Astrocyte (in vitro differentiated cells and primary cell): Measurements from ENCODE around the gene PDGFRA. TPM values are rescaled to one million over a fixed set of nuclear protein-coding genes. Genes with fewer than 3 reads are reported as not detected.

ENCODE experiments used
- DNase-seq: peaks from one replicate; pipeline ENCODE4 v3.0.0-alpha.2; 2010; ENCODE audit warnings: low read depth
- FAIRE-seq: peaks from 2 replicates; lab custom pipeline; 2011; peaks lifted over from hg19 to GRCh38; lab: Jason Lieb, UNC
- H2AFZ ChIP-seq: 2 replicates; pipeline ENCODE4 v1.6.0; 2012; ENCODE audit warnings: low read depth, low read length, inconsistent platforms
- H3K27ac ChIP-seq: 2 replicates; pipeline ENCODE4 v1.5.1; 2011; ENCODE audit warnings: low read depth, low read length, inconsistent platforms
- H3K27me3 ChIP-seq: 2 replicates; pipeline ENCODE4 v1.6.0; 2011; ENCODE audit warnings: low read length, inconsistent platforms; ENCODE audit not compliant: insufficient read depth
- H3K36me3 ChIP-seq: 2 replicates; pipeline ENCODE4 v1.5.1; 2011; ENCODE audit warnings: low read length, inconsistent platforms; ENCODE audit not compliant: insufficient read depth
- H3K4me1 ChIP-seq: 2 replicates; pipeline ENCODE4 v1.5.1; 2011; ENCODE audit warnings: low read length, inconsistent platforms; ENCODE audit not compliant: insufficient read depth
- H3K4me2 ChIP-seq: 2 replicates; pipeline ENCODE4 v1.6.0; 2012; ENCODE audit warnings: low read length, inconsistent platforms
- H3K4me3 ChIP-seq: 2 replicates; pipeline ENCODE4 v1.5.1; 2011; ENCODE audit warnings: low read depth, mild to moderate bottlenecking, low read length, inconsistent platforms; ENCODE audit not compliant: insufficient read depth
- H3K79me2 ChIP-seq: 2 replicates; pipeline ENCODE4 v1.6.0; 2012; ENCODE audit warnings: mild to moderate bottlenecking, low read length, inconsistent platforms; ENCODE audit not compliant: insufficient read depth
- H3K9ac ChIP-seq: 2 replicates; pipeline ENCODE4 v1.6.0; 2012; ENCODE audit warnings: mild to moderate bottlenecking, low read length, inconsistent platforms
- H3K9me3 ChIP-seq: 2 replicates; pipeline ENCODE4 v1.5.1; 2012; ENCODE audit warnings: low read depth, mild to moderate bottlenecking, low read length, inconsistent platforms; ENCODE audit not compliant: insufficient read depth
- H4K20me1 ChIP-seq: 2 replicates; pipeline ENCODE4 v1.6.0; 2012; ENCODE audit warnings: low read length, inconsistent platforms; ENCODE audit not compliant: insufficient read depth
- H3K27ac Mint-ChIP-seq: one replicate; pipeline ENCODE4 v1.8.0; 2021; ENCODE audit warnings: mild to moderate bottlenecking, mixed read lengths; ENCODE audit not compliant: unreplicated experiment
- H3K27me3 Mint-ChIP-seq: one replicate; pipeline ENCODE4 v1.8.0; 2021; ENCODE audit warnings: low read depth, mixed read lengths; ENCODE audit not compliant: unreplicated experiment
- H3K36me3 Mint-ChIP-seq: one replicate; pipeline ENCODE4 v1.8.0; 2021; ENCODE audit warnings: low read depth, mixed read lengths; ENCODE audit not compliant: unreplicated experiment
- H3K4me1 Mint-ChIP-seq: one replicate; pipeline ENCODE4 v1.8.0; 2021; ENCODE audit warnings: low read depth, mixed read lengths; ENCODE audit not compliant: unreplicated experiment
- H3K4me3 Mint-ChIP-seq: one replicate; pipeline ENCODE4 v1.8.0; 2021; ENCODE audit warnings: mild to moderate bottlenecking, moderate library complexity, mixed read lengths; ENCODE audit not compliant: unreplicated experiment
- H3K9me3 Mint-ChIP-seq: one replicate; pipeline ENCODE4 v1.8.0; 2021; ENCODE audit warnings: mild to moderate bottlenecking, mixed read lengths; ENCODE audit not compliant: unreplicated experiment
- EZH2 ChIP-seq: IDR thresholded peaks from 2 replicates; pipeline ENCODE4 v1.6.1; 2012; ENCODE audit warnings: mild to moderate bottlenecking, low read length, inconsistent platforms; ENCODE audit not compliant: insufficient read depth
- total RNA-seq: library from RNA; stranded (reverse); gene quantifications from 2 replicates; pipeline ENCODE4 v1.2.1, GENCODE V29; 2021
- TF ChIP-seq, protein P1 (sequence below): IDR thresholded peaks from 2 replicates; pipeline ENCODE4 v1.5.1; 2011; ENCODE audit warnings: low read depth, mild to moderate bottlenecking, inconsistent platforms, low read length, moderate library complexity; ENCODE audit not compliant: insufficient read depth

The PDGFRA gene
- total RNA-seq, 1 donor from 2014 or later, result 9.2 TPM

DNA sequence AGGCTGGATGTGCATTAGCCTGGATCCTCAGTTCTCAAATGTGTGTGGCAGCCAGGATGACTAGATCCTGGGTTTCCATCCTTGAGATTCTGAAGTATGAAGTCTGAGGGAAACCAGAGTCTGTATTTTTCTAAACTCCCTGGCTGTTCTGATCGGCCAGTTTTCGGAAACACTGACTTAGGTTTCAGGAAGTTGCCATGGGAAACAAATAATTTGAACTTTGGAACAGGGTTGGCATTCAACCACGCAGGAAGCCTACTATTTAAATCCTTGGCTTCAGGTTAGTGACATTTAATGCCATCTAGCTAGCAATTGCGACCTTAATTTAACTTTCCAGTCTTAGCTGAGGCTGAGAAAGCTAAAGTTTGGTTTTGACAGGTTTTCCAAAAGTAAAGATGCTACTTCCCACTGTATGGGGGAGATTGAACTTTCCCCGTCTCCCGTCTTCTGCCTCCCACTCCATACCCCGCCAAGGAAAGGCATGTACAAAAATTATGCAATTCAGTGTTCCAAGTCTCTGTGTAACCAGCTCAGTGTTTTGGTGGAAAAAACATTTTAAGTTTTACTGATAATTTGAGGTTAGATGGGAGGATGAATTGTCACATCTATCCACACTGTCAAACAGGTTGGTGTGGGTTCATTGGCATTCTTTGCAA is 67.6 kb downstream of the PDGFRA start:
- H3K27ac ChIP-seq, result no peak overlapping the region
- no peak overlapping the region for H3K4me3 ChIP-seq
- H2AFZ ChIP-seq, result no peak overlapping the region
- H3K36me3 ChIP-seq, result peaks cover 11% of the 10 kb centered on the region
- no peaks in the 10 kb centered on the region for H3K9me3 ChIP-seq
- FAIRE-seq (no peak), DNase-seq (no peak)
- no peak overlapping the region for H3K4me2 ChIP-seq
- TF ChIP-seq EZH2, result no peak
- TF ChIP-seq, protein P1, sequence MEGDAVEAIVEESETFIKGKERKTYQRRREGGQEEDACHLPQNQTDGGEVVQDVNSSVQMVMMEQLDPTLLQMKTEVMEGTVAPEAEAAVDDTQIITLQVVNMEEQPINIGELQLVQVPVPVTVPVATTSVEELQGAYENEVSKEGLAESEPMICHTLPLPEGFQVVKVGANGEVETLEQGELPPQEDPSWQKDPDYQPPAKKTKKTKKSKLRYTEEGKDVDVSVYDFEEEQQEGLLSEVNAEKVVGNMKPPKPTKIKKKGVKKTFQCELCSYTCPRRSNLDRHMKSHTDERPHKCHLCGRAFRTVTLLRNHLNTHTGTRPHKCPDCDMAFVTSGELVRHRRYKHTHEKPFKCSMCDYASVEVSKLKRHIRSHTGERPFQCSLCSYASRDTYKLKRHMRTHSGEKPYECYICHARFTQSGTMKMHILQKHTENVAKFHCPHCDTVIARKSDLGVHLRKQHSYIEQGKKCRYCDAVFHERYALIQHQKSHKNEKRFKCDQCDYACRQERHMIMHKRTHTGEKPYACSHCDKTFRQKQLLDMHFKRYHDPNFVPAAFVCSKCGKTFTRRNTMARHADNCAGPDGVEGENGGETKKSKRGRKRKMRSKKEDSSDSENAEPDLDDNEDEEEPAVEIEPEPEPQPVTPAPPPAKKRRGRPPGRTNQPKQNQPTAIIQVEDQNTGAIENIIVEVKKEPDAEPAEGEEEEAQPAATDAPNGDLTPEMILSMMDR, result no peak
- H3K4me1 ChIP-seq, result no peaks in the 10 kb centered on the region
- H3K9ac ChIP-seq, result no peak overlapping the region
- H3K79me2 ChIP-seq, result no peaks in the 10 kb centered on the region
- no peak overlapping the region for H3K4me3 Mint-ChIP-seq
- H3K27me3 ChIP-seq, result no peaks in the 10 kb centered on the region
- H3K27ac Mint-ChIP-seq, result no peak overlapping the region
- no peaks in the 10 kb centered on the region for H3K4me1 Mint-ChIP-seq
- H3K9me3 Mint-ChIP-seq, result peaks cover 4% of the 10 kb centered on the region
- peaks cover 3% of the 10 kb centered on the region for H3K36me3 Mint-ChIP-seq
- H3K27me3 Mint-ChIP-seq, result no peaks in the 10 kb centered on the region
- no peaks in the 10 kb centered on the region for H4K20me1 ChIP-seq

DNA sequence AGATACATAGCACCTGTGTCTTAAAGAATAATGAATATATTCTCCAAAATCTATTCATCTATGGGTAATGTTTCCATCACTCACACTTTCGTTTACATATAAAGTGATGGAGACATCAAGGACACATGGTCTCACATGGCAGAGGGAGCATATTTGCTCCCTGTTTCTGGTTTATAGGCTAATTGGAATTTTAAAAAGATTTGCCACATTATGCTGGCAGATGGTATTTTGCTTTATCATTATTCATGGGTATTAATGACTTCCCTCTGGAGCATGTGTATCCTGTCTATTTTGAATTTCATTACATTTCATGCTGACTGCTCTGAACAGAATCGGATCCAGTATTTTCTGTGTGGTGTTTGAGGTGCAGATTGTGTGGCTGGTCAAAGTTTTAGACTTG is 79.0 kb downstream of the PDGFRA start:
- H4K20me1 ChIP-seq, result no peaks in the 10 kb centered on the region
- H3K4me3 Mint-ChIP-seq, result no peak overlapping the region
- FAIRE-seq (no peak), DNase-seq (no peak)
- TF ChIP-seq, protein P1, result no peak
- TF ChIP-seq EZH2, result no peak
- H3K27ac Mint-ChIP-seq, result no peak overlapping the region
- no peak overlapping the region for H2AFZ ChIP-seq
- H3K36me3 ChIP-seq, result no peaks in the 10 kb centered on the region
- no peaks in the 10 kb centered on the region for H3K4me1 Mint-ChIP-seq
- no peak overlapping the region for H3K4me2 ChIP-seq
- H3K9ac ChIP-seq, result no peak overlapping the region
- no peaks in the 10 kb centered on the region for H3K79me2 ChIP-seq
- H3K27me3 ChIP-seq, result peaks cover 19% of the 10 kb centered on the region
- no peaks in the 10 kb centered on the region for H3K9me3 ChIP-seq
- peaks cover 2% of the 10 kb centered on the region for H3K9me3 Mint-ChIP-seq
- no peaks in the 10 kb centered on the region for H3K4me1 ChIP-seq
- no peaks in the 10 kb centered on the region for H3K27me3 Mint-ChIP-seq
- no peaks in the 10 kb centered on the region for H3K36me3 Mint-ChIP-seq
- no peak overlapping the region for H3K4me3 ChIP-seq
- no peak overlapping the region for H3K27ac ChIP-seq
